Neural cell (in vitro differentiated cells): ENCODE measurements around the gene PHF21A. TPM values are rescaled to one million over a fixed set of nuclear protein-coding genes. Genes with fewer than 3 reads are reported as not detected.

Experiments used
- H2AFZ ChIP-seq: fragments of 200-600, 300-800 bp; sonication (generic), shearing (Covaris generic); 2 replicates; pipeline ENCODE4 v1.6.0; 2014; ENCODE audit warnings: low read depth, mild to moderate bottlenecking, antibody characterized with exemption, low read length, moderate library complexity
- H3F3A ChIP-seq: fragments of 200-600 bp; shearing (Covaris generic); 2 replicates; pipeline ENCODE4 v1.6.1; 2016; ENCODE audit warnings: mild to moderate bottlenecking, moderate library complexity, mixed read lengths, antibody characterized with exemption, low read length; ENCODE audit not compliant: insufficient read depth, poor library complexity, severe bottlenecking
- H3K27ac ChIP-seq: fragments of 200-600, 300-800 bp; sonication (generic), shearing (Covaris generic); 2 replicates; pipeline ENCODE4 v1.5.1; 2014; ENCODE audit warnings: mild to moderate bottlenecking, low read length, moderate library complexity
- H3K27me3 ChIP-seq: fragments of 300-800, 200-600 bp; sonication (generic), shearing (Covaris generic); 2 replicates; pipeline ENCODE4 v1.6.0; 2014; ENCODE audit warnings: mild to moderate bottlenecking, low read depth, low read length, moderate library complexity; ENCODE audit not compliant: insufficient read depth
- H3K36me3 ChIP-seq: fragments of 300-800, 200-600 bp; sonication (generic), shearing (Covaris generic); 2 replicates; pipeline ENCODE4 v1.5.1; 2014; ENCODE audit warnings: mild to moderate bottlenecking, antibody characterized with exemption, low read length, moderate library complexity; ENCODE audit not compliant: insufficient read depth
- H3K4me2 ChIP-seq: fragments of 300-800, 200-600 bp; sonication (generic), shearing (Covaris generic); 2 replicates; pipeline ENCODE4 v1.6.0; 2014; ENCODE audit warnings: mild to moderate bottlenecking, low read length
- H3K4me3 ChIP-seq: fragments of 300-800, 200-600 bp; sonication (generic), shearing (Covaris generic); 2 replicates; pipeline ENCODE4 v1.5.1; 2014; ENCODE audit warnings: mild to moderate bottlenecking, low read length, moderate library complexity
- H3K79me2 ChIP-seq: fragments of 200-600 bp; shearing (Covaris generic); replicated peaks from 2 replicates; pipeline ENCODE4 v1.6.0; 2014; ENCODE audit warnings: mild to moderate bottlenecking, low read length, moderate library complexity; ENCODE audit not compliant: insufficient read depth
- H3K9ac ChIP-seq: fragments of 300-800, 200-600 bp; sonication (generic), shearing (Covaris generic); 2 replicates; pipeline ENCODE4 v1.6.1; 2016; ENCODE audit warnings: mild to moderate bottlenecking, low read length, mixed read lengths
- H3K9me2 ChIP-seq: fragments of 200-600 bp; shearing (Covaris generic); 2 replicates; pipeline ENCODE4 v1.6.1; 2016; ENCODE audit warnings: mild to moderate bottlenecking, low read length, mixed read lengths; ENCODE audit not compliant: insufficient read depth
- H3K9me3 ChIP-seq: fragments of 200-600, 300-800 bp; sonication (generic), shearing (Covaris generic); 2 replicates; pipeline ENCODE4 v1.6.1; 2016; ENCODE audit warnings: mild to moderate bottlenecking, mixed run types, low read length, moderate library complexity, mixed read lengths
- H4K20me1 ChIP-seq: fragments of 200-600 bp; shearing (Covaris generic); 2 replicates; pipeline ENCODE4 v1.6.1; 2016; ENCODE audit warnings: mild to moderate bottlenecking, mixed run types; ENCODE audit not compliant: insufficient read depth
- CTCF ChIP-seq: fragments of 450-650 bp; IDR thresholded peaks from 2 replicates; pipeline ENCODE4 v1.5.1; 2014; ENCODE audit warnings: antibody characterized with exemption, mild to moderate bottlenecking, moderate library complexity; ENCODE audit not compliant: poor library complexity, severe bottlenecking
- EP300 ChIP-seq: fragments of 450-650 bp; conservative IDR thresholded peaks from 2 replicates; pipeline ENCODE4 v1.6.1; 2014; ENCODE audit warnings: antibody characterized with exemption, mild to moderate bottlenecking, moderate library complexity; ENCODE audit not compliant: poor library complexity, severe bottlenecking
- EZH2 ChIP-seq: fragments of 200-600, 300-800 bp; shearing (Covaris generic), sonication (generic); IDR thresholded peaks from 2 replicates; pipeline ENCODE4 v1.6.1; 2014; ENCODE audit warnings: antibody characterized with exemption, low read length, borderline replicate concordance, mild to moderate bottlenecking; ENCODE audit not compliant: insufficient read depth, poor library complexity, severe bottlenecking
- MXI1 ChIP-seq: fragments of 450-650 bp; conservative IDR thresholded peaks from 2 replicates; pipeline ENCODE4 v1.6.1; 2014; ENCODE audit warnings: antibody characterized with exemption, mild to moderate bottlenecking; ENCODE audit not compliant: poor library complexity, severe bottlenecking
- POLR2AphosphoS5 ChIP-seq: IDR thresholded peaks from 2 replicates; pipeline ENCODE4 v1.6.1; 2012
- RAD21 ChIP-seq: fragments of 450-650 bp; conservative IDR thresholded peaks from 2 replicates; pipeline ENCODE4 v1.6.1; 2014; ENCODE audit warnings: antibody characterized with exemption, mild to moderate bottlenecking, moderate library complexity
- REST ChIP-seq: IDR thresholded peaks from 2 replicates; pipeline ENCODE4 v1.6.1; 2012; ENCODE audit warnings: borderline replicate concordance
- SMC3 ChIP-seq: fragments of 450-650 bp; conservative IDR thresholded peaks from 2 replicates; pipeline ENCODE4 v1.6.1; 2014; ENCODE audit warnings: antibody characterized with exemption, mild to moderate bottlenecking, moderate library complexity; ENCODE audit not compliant: poor library complexity
- TAF1 ChIP-seq: IDR thresholded peaks from 2 replicates; pipeline ENCODE4 v1.6.1; 2012; ENCODE audit warnings: low read depth
- polyA plus RNA-seq: library from polyadenylated mRNA; depleted of rRNA; stranded (reverse); fragments of >200 nt; gene quantifications from 2 replicates; pipeline ENCODE4 v1.2.3, GENCODE V29; 2014

The PHF21A gene
- polyA plus RNA-seq, 1 donor from 2014 or later, result 31.7 TPM

GRCh38 chr11:45924927-45925326 lies 196.3 kb downstream of the PHF21A start:
- Histone ChIP-seq H3K4me3 (no peak overlapping the region), H3K9me2 (no peaks in the 10 kb centered on the region), H3K4me2 (no peak overlapping the region), H3K36me3 (no peaks in the 10 kb centered on the region), H3K9me3 (no peaks in the 10 kb centered on the region), H3K27ac (no peak overlapping the region), H2AFZ (no peak overlapping the region), H3K9ac (no peak overlapping the region), H3K79me2 (no peaks in the 10 kb centered on the region), H3K27me3 (peaks cover 33% of the 10 kb centered on the region), H4K20me1 (no peaks in the 10 kb centered on the region), H3F3A (no peaks in the 10 kb centered on the region)
- TF ChIP-seq MXI1, result no peak

GRCh38 chr11:45924036-45924915 lies 197.0 kb downstream of the PHF21A start:
- H3K27ac ChIP-seq, result no peak overlapping the region
- H4K20me1 ChIP-seq, result no peaks in the 10 kb centered on the region
- no peaks in the 10 kb centered on the region for H3K79me2 ChIP-seq
- TF ChIP-seq TAF1 (no peak), MXI1 (no peak), REST (no peak), EZH2 (no peak), SMC3 (no peak), POLR2AphosphoS5 (no peak), RAD21 (no peak), CTCF (no peak), EP300 (no peak)
- no peak overlapping the region for H3K4me3 ChIP-seq
- H3K4me2 ChIP-seq, result no peak overlapping the region
- no peak overlapping the region for H2AFZ ChIP-seq
- H3F3A ChIP-seq, result no peaks in the 10 kb centered on the region
- no peaks in the 10 kb centered on the region for H3K9me2 ChIP-seq
- H3K27me3 ChIP-seq, result peaks cover 33% of the 10 kb centered on the region
- H3K36me3 ChIP-seq, result no peaks in the 10 kb centered on the region
- H3K9ac ChIP-seq, result no peak overlapping the region
- no peaks in the 10 kb centered on the region for H3K9me3 ChIP-seq
